RPMI8226 (cell line): ENCODE data around the gene MFSD2A.
A peak's percentile ranks its signal among the peaks of the same experiment; 100 is the strongest.
"Not testable (repeated sequence)": the region's sequence is repeated elsewhere in the genome, so short reads cannot be mapped to it uniquely, and the experiment has no call there.

Experiments
- DNase-seq: peaks from one replicate; pipeline ENCODE4 v3.0.0-alpha.2; 2015

The MFSD2A gene

GRCh38 chr1:39940980-39941871, 13.7 kb upstream of the MFSD2A start:
- DNase-seq = no peak

GRCh38 chr1:39943471-39944290, 11.3 kb upstream of the MFSD2A start:
- no peak for DNase-seq

GRCh38 chr1:39944410-39945112, 10.4 kb upstream of the MFSD2A start:
- no peak for DNase-seq

- DNase-seq = no peak
Measured at GRCh38 chr1:39946216-39946615, 8.7 kb upstream of the MFSD2A start.

GRCh38 chr1:39947260-39947659, 7.7 kb upstream of the MFSD2A start:
- no peak for DNase-seq

GRCh38 chr1:39949891-39950290, 5.1 kb upstream of the MFSD2A start:
- DNase-seq = no peak

- DNase-seq = no peak
Measured at GRCh38 chr1:39951926-39952325, 3.0 kb upstream of the MFSD2A start.

- DNase-seq = no peak
Measured at GRCh38 chr1:39952359-39953110, 2.4 kb upstream of the MFSD2A start.

- DNase-seq = no peak
Measured at GRCh38 chr1:39954324-39954869, 548 bp upstream of the MFSD2A start.

GRCh38 chr1:39955547-39956539, 898 bp downstream of the MFSD2A start:
- peak; percentile 74 for DNase-seq

- DNase-seq = no peak
Measured at GRCh38 chr1:39957299-39958015, 2.5 kb downstream of the MFSD2A start.

GRCh38 chr1:39958403-39959200, 3.7 kb downstream of the MFSD2A start:
- DNase-seq = no peak

- no peak for DNase-seq
Measured at GRCh38 chr1:39959651-39960333, 4.8 kb downstream of the MFSD2A start.

GRCh38 chr1:39960431-39960958, 5.5 kb downstream of the MFSD2A start:
- DNase-seq = peak; percentile 94

- DNase-seq = no peak
Measured at GRCh38 chr1:39962450-39962825, 7.5 kb downstream of the MFSD2A start.

GRCh38 chr1:39962964-39963363, 8.0 kb downstream of the MFSD2A start:
- not testable (repeated sequence) for DNase-seq

GRCh38 chr1:39964552-39964951, 9.6 kb downstream of the MFSD2A start:
- DNase-seq = no peak

- DNase-seq = no peak
Measured at GRCh38 chr1:39965044-39965443, 10.1 kb downstream of the MFSD2A start.

- no peak for DNase-seq
Measured at GRCh38 chr1:39969048-39969447, 14.1 kb downstream of the MFSD2A start.
